HUDEP-2 (cell line): ENCODE data around the gene MUC5AC.
"Not testable (repeated sequence)": the region's sequence is repeated elsewhere in the genome, so short reads cannot be mapped to it uniquely, and the experiment has no call there.

Experiments used
- DNase-seq, 76 experiments: peaks; one replicate each; lab custom pipeline; 2025; ENCODE audit not compliant: unreplicated experiment in 76 of 76; lab: John Stamatoyannopoulos, UW

Gene MUC5AC

DNA sequence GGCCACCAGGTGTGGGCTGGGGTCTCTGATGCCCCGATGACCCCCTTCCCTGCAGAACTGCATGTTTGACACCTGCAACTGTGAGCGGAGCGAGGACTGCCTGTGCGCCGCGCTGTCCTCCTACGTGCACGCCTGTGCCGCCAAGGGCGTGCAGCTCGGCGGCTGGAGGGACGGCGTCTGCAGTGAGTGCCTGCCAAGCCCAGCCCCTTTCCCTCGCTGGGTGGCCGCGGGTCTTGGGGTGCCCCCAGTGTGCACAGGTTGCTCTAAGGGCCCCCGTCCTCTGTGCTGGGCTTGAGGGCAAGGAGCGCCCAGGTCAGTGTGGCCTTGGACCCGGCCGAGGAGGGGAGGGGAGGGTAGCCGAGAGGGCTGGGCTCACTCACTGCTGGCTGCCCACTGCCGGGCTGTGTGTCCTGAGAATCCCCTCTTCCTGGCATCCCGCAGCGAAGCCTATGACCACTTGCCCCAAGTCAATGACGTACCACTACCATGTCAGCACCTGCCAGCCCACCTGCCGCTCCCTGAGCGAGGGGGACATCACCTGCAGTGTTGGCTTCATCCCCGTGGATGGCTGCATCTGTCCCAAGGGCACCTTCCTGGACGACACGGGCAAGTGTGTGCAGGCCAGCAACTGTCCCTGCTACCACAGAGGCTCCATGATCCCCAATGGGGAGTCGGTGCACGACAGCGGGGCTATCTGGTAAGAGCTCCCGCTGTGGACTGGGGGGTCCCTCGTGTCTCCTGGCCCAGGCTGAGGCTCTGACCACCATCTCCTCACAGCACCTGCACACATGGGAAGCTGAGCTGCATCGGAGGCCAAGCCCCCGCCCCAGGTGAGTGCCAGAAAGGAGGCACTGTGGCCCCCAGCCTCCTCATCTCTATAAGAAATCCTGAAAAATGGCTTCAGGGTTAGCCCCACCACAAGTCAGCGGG lies 17.0 kb downstream of the MUC5AC start:
- no peak for DNase-seq

DNA sequence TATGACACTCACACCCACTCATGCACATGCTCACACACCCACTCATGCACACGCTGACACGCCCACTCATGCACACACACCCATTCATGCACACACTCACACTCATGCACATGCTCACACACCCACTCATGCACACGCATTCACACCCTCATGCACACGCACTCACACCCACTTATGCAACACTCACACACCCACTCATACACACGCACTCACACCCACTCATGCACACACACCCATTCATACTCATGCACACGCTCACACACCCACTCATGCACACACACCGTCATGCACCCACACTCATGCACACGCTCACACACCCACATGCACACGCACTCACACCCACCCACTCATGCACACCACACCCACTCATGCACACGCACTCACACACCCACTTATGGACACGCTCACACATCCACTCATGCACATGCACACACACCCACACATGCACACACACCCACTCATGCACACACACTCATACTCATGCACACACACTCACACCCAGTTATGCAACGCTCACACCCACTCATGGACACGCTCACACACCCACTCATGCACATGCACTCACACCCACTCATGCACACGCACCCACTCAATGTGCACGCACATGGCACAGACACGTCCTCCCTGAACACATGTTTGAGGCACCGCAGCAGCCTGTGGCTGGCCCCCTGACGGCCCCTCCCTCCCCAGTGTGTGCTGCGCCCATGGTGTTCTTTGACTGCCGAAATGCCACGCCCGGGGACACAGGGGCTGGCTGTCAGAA lies 17.9 kb downstream of the MUC5AC start:
- DNase-seq, result no peak

DNA sequence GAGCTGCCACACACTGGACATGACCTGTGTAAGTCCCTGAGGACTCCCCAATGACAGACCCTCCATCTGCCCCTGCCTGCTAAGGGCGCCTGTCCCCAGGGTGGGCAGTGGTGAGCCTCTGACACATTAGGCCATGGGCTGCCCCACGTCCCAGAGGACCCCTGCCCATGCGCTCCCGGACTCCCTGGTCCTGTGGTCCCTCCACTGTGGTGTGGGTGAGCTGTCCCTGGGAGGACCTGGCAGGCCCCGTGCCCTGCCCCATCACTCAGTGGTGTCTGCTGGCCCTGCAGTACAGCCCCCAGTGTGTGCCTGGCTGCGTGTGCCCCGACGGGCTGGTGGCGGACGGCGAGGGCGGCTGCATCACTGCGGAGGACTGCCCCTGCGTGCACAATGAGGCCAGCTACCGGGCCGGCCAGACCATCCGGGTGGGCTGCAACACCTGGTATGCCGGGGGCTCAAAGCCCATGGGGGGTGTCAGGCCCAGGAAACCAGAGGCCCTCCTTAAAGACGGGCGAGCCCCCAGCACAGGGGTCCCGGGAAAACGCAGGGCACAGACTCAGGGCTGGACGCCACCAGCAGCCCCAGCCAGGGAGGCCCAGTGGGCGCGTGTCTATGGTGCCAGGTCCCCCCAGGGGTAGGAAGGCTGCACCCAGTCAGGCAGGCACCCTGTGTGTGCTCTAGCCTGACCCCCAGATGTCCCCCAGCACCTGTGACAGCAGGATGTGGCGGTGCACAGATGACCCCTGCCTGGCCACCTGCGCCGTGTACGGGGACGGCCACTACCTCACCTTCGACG lies 18.7 kb downstream of the MUC5AC start:
- DNase-seq, result no peak

DNA sequence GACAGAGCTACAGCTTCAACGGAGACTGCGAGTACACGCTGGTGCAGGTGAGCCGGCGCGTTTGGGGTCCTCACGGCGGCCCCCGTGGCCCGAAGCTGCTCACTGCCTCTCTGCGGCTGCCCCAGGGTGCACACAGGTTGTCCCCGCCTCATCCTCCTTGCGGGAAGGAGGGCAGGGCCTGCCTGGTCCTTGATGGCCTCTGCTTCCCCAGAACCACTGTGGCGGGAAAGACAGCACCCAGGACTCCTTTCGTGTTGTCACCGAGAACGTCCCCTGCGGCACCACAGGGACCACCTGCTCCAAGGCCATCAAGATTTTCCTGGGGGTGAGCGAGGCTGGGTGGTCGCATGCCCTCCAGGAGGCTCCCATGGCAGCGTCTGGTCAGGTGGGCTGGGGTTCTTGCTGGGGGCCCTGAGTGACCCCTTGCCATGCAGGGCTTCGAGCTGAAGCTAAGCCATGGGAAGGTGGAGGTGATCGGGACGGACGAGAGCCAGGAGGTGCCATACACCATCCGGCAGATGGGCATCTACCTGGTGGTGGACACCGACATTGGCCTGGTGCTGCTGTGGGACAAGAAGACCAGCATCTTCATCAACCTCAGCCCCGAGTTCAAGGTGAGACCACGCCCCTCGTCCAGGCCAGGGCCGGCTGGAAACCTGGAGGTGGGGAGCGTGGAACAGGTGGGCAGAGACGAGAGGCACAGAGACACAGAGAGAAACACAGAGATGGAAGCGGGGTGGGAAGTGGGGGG lies 19.4 kb downstream of the MUC5AC start:
- no peak for DNase-seq

DNA sequence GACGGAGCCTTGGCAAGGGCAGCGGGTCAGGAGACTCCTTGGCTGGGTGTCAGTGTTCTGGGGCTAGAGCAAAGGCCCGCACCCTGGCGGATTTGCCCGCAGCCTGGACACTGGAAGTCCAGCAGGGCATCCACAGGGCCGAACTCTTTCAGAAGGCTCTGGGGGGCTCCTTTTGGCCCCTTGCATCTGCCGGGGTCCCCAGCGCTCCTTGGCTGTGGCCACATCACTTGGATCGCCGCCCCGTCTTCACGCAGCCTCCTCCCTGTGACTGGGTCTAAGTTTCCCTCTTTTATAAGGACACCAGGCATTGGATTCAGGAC lies 20.0 kb downstream of the MUC5AC start:
- no peak for DNase-seq

DNA sequence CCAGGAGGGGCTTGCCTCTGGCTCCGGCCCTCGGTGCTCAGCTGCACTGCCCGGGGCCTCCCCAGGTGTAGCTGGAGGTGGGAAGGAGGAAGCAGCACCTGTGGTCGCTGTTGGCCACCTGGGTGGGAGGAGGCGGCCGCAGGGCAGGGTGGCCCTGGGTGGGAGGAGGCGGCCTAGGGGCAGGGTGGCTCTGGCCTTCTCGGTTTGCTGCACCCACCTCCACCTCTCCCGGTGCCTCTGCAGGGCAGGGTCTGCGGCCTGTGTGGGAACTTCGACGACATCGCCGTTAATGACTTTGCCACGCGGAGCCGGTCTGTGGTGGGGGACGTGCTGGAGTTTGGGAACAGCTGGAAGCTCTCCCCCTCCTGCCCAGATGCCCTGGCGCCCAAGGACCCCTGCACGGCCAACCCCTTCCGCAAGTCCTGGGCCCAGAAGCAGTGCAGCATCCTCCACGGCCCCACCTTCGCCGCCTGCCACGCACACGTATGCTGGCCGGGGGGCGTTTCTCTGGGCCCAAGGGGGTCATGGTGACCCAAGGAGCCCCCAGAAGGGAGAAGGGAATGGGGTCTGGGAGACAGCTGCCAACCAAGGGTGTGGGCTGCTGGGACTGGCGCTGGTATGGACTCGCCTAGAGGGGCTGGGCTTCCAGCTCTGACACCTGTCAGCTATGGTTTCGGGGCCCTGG lies 20.6 kb downstream of the MUC5AC start:
- no peak for DNase-seq

DNA sequence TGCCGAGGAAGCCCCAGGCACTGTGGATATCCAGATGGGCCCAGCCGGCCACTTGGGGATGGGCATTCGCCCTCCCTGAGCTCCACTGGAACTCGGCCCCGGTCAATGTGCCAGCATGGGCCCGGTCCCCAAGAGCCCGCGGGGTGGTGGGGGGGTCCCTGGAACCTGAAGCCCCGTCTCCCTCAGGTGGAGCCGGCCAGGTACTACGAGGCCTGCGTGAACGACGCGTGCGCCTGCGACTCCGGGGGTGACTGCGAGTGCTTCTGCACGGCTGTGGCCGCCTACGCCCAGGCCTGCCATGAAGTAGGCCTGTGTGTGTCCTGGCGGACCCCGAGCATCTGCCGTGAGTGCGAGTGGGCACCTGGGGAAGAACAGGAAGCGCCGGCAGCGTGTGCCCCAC lies 21.2 kb downstream of the MUC5AC start:
- no peak for DNase-seq

DNA sequence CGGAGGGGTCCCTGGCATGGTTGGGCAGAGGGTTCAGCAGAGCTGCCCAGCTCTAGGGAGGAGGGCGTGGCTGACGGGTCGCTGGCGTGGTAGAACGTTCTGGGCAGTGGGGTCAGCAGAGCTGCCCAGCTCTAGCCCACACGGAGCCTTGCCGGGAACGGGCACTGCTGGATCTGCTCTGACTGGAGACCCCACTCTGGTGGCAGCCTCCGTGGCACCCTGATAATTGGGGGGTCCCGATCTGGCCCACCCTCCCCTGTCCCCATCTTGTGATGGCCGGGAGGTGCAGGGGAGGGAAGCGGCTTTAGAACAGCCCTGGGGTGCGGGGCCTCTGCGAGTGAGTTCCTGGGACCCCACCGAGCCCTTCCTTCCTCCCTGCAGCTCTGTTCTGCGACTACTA lies 21.9 kb downstream of the MUC5AC start:
- DNase-seq, result no peak

DNA sequence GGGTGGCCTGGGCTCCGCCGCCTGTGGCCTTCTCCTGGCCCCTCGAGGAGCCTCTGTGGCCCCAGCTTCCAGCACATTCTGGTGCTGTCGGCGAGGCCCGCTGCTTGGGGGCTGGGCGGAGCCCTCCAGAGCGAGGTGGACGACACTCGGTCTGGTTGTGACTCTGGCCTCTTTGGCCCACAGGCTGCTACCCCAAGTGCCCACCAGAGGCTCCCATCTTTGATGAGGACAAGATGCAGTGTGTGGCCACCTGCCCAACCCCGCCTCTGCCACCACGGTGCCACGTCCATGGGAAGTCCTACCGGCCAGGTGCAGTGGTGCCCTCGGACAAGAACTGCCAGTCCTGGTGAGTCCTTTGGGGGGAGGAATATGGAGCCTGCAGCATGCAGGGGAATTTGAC lies 22.4 kb downstream of the MUC5AC start:
- no peak for DNase-seq

DNA sequence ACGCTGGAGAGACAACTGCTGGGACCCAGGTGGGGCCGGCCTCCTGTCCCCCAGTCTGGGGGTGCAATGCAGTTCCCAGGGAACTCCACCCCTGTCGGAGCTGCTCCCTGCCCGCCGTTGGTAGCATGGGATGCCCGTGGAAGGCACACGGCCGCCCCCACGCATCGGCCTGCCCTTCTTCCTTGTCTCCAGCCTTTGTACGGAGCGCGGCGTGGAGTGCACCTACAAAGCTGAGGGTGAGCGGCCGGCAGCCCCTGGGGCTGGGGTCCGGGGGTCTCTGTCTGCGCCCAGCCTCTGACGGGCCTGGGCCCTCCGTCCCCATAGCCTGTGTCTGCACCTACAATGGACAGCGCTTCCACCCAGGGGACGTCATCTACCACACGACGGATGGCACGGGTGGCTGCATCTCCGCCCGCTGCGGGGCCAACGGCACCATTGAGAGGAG lies 23.2 kb downstream of the MUC5AC start:
- DNase-seq, result no peak

DNA sequence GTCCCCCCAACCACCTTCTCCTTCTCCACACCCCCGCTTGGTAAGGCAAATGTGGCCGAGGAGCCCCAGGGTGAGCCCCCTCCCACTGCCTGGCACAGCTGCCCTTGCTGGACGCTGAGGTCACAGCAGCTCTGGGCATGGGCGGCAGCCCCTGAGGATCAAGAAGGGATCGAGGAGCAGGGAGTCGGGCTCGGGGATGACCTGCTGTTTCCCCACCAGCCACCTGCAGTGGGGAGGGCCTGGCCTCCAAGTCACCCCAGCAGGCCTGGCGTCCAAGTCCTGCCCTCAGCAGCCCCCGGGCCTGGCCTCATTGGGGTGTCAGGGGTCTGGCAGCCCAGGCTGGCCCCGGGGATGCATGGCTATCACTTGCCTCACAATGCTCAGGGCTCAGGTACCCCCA lies 23.7 kb downstream of the MUC5AC start:
- DNase-seq, result no peak

DNA sequence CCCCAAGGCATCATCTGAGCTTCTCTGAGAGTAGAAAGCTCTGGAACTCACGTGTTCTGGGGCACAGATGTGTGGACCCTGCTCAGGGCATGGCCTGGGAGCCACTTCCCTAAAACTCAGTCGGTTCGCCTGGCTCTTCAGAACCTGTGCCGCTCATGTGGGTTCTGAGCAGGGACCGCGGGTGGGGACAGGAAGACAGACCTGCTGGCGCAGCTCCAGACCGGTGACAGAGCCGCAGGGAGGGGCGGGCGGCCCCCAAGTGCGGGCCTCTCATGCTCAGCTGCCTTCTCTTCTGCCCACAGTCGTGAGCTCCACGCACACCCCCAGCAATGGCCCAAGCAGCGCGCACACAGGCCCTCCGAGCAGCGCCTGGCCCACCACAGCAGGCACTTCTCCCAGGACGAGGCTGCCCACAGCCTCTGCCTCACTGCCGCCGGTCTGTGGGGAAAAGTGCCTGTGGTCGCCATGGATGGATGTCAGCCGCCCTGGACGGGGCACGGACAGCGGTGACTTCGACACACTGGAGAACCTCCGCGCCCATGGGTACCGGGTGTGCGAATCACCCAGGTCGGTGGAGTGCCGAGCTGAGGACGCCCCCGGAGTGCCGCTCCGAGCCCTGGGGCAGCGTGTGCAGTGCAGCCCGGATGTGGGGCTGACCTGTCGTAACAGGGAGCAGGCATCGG lies 24.2 kb downstream of the MUC5AC start:
- DNase-seq, result no peak

DNA sequence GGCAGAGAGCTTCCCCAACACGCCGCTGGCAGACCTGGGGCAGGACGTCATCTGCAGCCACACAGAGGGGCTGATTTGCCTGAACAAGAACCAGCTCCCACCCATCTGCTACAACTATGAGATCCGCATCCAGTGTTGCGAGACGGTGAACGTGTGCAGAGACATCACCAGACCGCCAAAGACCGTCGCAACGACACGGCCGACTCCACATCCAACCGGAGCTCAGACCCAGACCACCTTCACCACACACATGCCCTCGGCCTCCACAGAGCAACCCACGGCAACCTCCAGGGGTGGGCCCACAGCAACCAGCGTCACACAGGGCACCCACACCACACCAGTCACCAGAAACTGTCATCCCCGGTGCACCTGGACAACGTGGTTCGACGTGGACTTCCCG lies 26.4 kb downstream of the MUC5AC start:
- DNase-seq, result not testable (repeated sequence)

DNA sequence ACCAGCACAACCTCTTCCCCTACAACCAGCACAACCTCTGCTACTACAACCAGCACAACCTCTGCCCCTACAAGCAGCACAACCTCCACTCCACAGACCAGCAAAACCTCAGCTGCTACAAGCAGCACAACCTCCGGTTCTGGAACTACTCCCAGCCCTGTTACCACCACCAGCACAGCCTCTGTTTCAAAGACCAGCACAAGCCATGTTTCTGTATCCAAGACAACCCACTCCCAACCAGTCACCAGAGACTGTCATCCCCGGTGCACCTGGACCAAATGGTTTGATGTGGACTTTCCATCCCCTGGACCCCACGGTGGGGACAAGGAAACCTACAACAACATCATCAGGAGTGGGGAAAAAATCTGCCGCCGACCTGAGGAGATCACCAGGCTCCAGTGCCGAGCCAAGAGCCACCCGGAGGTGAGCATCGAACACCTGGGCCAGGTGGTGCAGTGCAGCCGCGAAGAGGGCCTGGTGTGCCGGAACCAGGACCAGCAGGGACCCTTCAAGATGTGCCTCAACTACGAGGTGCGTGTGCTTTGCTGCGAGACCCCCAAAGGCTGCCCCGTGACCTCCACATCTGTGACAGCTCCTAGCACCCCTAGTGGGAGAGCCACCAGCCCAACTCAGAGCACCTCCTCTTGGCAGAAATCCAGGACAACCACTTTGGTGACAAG lies 30.8 kb downstream of the MUC5AC start:
- DNase-seq, result not testable (repeated sequence)

DNA sequence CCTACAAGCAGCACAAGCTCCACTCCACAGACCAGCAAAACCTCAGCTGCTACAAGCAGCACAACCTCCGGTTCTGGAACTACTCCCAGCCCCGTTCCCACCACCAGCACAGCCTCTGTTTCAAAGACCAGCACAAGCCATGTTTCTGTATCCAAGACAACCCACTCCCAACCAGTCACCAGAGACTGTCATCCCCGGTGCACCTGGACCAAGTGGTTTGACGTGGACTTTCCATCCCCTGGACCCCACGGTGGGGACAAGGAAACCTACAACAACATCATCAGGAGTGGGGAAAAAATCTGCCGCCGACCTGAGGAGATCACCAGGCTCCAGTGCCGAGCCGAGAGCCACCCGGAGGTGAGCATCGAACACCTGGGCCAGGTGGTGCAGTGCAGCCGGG lies 32.1 kb downstream of the MUC5AC start:
- DNase-seq, result not testable (repeated sequence)

DNA sequence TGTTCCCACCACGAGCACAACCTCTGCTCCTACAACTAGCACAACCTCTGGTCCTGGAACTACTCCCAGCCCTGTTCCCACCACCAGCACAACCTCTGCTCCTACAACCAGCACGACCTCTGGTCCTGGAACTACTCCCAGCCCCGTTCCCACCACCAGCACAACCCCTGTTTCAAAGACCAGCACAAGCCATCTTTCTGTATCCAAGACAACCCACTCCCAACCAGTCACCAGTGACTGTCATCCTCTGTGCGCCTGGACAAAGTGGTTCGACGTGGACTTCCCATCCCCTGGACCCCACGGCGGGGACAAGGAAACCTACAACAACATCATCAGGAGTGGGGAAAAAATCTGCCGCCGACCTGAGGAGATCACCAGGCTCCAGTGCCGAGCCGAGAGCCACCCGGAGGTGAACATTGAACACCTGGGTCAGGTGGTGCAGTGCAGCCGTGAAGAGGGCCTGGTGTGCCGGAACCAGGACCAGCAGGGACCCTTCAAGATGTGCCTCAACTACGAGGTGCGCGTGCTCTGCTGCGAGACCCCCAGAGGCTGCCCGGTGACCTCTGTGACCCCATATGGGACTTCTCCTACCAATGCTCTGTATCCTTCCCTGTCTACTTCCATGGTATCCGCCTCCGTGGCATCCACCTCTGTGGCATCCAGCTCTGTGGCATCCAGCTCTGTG lies 34.2 kb downstream of the MUC5AC start:
- DNase-seq, result not testable (repeated sequence)

DNA sequence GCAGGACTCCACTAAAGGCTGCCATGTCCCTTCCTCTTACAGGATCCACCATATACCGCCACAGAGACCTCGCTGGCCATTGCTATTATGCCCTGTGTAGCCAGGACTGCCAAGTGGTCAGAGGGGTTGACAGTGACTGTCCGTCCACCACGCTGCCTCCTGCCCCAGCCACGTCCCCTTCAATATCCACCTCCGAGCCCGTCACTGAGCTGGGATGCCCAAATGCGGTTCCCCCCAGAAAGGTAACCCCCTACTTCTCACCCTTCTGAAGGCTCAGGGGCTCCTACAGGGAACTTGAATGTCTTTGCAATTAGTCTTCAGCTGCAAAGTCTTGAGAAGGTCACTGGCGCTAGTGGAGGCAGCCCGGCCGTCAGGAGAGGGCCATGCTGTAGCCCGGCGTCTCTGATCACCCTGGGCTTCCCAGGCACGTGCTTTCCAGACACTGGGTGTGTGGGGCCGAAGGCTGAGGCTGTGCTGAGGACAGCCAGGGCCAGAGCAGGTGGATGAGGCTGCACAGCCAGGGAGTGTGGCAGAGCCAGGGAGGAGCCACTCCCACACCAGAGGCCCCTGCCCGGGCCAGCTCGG lies 35.1 kb downstream of the MUC5AC start:
- DNase-seq, result no peak
